Measurements from ENCODE around the gene MAST2.
"Not testable (repeated sequence)": the region's sequence is repeated elsewhere in the genome, so short reads cannot be mapped to it uniquely, and the experiment has no call there.

The MAST2 gene

DNA sequence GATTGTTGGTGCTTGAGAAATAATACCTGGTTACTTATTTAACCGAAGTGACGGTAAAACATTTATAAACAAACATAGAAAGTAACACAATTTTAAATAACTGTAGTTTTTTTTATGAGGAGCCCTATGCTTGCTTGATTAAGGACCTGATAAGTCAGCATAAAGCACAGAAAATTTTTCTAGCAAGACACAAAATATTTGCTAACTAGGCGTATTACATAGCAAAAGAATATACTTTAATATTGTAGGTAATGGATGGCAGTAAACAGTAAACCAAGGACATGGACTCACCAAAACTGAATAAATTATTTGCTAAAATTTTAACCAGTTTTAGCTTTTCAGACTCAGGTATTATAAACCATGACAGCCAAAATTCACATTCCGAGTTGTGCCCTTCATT is 90.9 kb downstream of the MAST2 start:
- no peak for DNase-seq (ENCODE audit: low read depth)

- DNase-seq (ENCODE audit: low read depth), result no peak
Observed at GRCh38 chr1:45894921-45895320, 91.5 kb downstream of the MAST2 start.

GRCh38 chr1:45895406-45895805 is 92.0 kb downstream of the MAST2 start:
- DNase-seq (ENCODE audit: low read depth), result no peak

- no peak for DNase-seq (ENCODE audit: low read depth)
Observed at GRCh38 chr1:45906883-45907282, 103.5 kb downstream of the MAST2 start.

DNA sequence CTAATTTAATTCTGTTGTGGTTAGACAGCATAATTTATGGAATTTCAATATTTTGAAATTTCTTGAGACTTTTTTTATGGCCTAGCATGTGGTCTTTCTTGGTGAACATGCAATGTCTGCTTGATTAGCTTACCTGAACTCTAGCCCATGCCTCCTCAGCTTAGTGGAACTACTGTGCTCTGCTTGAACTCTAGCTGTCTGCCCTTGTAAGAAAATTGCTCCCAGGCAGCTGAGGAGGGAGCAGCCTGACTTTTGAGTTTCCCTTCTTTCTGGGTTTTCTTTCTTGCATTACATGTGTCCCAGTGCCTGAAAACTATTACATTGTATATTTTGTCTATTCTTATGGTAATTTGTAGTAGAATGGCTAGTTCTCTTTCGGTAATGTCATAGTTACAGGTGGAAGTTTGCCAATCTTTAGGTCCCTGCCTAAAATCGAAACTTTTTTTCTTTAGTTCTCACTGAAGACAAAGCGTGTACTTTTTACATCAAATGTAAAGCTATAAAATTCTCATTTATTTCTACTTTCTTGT is 105.3 kb downstream of the MAST2 start:
- no peak for DNase-seq (ENCODE audit: low read depth)

GRCh38 chr1:45911634-45912033 is 108.2 kb downstream of the MAST2 start:
- DNase-seq (ENCODE audit: low read depth), result no peak

GRCh38 chr1:45913183-45913683 is 109.8 kb downstream of the MAST2 start:
- DNase-seq (ENCODE audit: low read depth), result no peak

GRCh38 chr1:45913731-45914501 is 110.5 kb downstream of the MAST2 start:
- no peak for DNase-seq (ENCODE audit: low read depth)

- no peak for DNase-seq (ENCODE audit: low read depth)
Observed at GRCh38 chr1:45914836-45915235, 111.4 kb downstream of the MAST2 start.

DNA sequence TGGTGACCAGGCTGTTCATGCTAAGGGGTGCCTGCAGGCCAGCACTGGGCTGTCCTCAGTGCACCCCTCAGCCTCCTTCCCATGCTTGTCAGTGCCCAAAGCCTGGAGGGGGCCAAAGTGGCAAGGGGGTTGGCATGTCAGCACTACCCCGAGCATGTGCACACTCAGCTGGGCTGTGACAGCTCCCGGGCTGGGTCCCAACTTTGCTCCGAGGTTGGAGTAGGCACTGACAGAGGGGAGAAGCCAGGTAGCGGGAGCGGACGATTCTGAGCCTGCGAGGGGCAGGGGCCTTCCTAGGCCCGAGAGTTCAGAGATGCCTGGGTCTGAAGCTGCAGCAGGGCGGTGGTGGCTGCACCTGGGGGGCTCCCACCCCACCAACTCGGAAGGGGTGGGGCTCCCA is 119.0 kb downstream of the MAST2 start:
- DNase-seq (ENCODE audit: low read depth), result no peak

DNA sequence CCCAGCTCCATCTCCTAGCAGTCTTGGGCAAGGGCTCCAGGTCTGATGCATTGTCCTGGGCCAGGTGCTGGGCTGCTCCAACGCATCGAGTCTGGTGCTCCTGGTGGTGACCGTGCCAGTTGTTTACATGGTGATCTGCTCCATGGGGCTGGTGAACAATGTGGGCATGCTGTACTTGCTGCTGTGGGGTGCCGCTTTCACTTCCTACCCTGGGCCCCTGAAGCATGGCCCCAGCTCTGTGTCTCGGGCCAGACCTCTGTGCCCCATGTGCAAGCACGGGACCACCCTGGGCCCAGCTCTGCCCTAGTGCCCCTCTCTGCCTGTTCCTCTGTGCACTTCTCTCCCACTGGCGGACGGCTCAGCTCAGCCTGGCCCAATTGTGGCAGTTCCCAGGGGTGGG is 119.4 kb downstream of the MAST2 start:
- no peak for DNase-seq (ENCODE audit: low read depth)

DNA sequence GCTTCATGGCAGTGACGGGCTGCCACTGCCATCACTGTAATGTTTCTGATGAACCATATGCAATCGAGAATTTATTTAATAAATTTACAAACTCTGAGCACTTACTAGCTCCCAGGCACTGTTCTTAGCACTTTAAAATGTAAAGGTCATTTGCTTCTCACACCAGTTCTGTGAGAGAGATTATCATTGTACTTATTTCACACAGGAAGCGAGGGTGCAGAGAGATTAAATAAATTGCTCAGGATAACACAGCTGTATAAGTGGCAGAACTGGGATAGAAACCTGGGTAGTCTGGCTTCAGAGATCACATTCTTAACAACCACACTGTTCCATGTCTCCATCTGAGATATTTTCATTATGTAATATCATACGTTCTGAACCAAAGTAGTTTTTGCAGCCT is 119.9 kb downstream of the MAST2 start:
- no peak for DNase-seq (ENCODE audit: low read depth)

GRCh38 chr1:45924736-45925135 is 121.3 kb downstream of the MAST2 start:
- DNase-seq (ENCODE audit: low read depth), result no peak

GRCh38 chr1:45925728-45926287 is 122.4 kb downstream of the MAST2 start:
- DNase-seq (ENCODE audit: low read depth), result no peak

- no peak for DNase-seq (ENCODE audit: low read depth)
Observed at GRCh38 chr1:45926330-45926729, 122.9 kb downstream of the MAST2 start.

GRCh38 chr1:45927231-45927915 is 124.0 kb downstream of the MAST2 start:
- DNase-seq (ENCODE audit: low read depth), result not testable (repeated sequence)

DNA sequence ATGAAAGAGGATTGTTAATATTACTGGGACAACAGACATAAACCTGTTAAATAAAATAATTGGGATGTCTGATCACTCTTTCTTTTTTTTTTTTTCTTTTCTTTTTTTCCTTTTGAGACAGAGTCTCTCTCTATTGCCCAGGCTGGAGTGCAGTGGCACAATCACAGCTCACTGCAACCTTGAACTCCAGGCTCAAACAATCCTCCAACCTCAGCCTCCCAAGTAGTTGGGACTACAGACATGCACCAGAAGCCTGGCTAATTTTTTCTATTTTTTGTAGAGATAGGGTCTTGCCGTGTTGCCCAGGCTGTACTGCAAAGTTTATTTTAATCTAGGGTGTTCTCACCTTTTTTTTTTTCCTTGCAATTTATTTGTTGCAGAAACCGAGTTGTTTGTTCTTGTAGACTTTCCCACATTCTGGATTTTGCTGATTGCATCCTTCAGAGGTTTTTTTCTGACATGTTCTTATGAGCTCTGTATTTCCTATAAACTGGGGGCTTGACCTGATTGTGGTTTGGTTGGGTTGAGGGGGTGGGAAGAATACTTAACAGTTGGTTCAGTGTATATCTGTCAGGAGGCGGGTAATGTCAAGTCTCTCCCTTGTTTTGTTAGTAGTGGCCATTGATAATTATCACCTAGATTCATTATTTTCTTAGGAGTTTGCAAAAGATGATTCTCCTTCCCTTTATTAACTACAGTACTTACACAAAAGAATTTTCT is 125.2 kb downstream of the MAST2 start:
- no peak for DNase-seq (ENCODE audit: low read depth)

DNA sequence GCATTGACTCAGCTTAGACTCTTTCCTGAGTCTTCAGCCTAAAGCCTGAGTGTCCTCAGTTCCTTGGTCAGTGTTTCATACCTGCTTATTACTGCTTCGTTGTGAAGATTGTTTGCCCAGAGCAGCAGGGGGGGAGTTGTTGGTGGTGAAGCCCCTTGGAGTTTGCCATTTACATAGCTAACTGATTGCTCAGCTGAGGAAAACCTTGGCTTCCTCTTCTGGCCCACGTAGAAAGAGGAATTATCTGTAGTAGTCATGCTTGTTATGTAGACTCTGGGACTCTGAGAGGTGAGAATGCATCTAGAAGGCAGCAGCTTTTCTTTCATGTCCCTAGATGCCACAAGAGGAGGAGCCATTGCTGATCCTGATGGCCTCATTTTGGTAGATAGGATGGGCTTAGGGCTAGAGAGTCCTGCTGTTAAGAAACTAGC is 125.9 kb downstream of the MAST2 start:
- DNase-seq (ENCODE audit: low read depth), result no peak

- no peak for DNase-seq (ENCODE audit: low read depth)
Observed at GRCh38 chr1:45930258-45931150, 127.1 kb downstream of the MAST2 start.

DNA sequence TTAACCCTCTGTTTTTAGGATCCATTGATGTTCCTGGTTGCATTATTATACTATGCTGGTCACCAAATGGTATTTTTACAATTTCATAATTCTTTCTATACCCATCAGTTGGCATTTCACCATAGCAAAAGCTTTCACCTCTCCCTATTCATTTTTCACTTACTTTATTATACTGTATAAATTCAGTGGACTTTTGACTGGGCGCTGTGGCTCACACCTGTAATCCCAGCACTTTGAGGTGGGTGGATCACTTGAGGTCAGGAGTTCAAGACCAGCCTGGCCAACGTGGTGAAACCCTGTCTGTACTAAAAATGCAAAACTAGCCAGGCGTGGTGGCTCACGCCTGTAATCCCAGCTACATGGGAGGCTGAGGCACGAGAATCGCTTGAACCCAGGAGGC is 128.8 kb downstream of the MAST2 start:
- DNase-seq (ENCODE audit: low read depth), result not testable (repeated sequence)

GRCh38 chr1:45934947-45935346 is 131.5 kb downstream of the MAST2 start:
- DNase-seq (ENCODE audit: low read depth), result no peak

Measured in activated T-cell treated with anti-CD3 and anti-CD28 coated beads for 1 hour (primary cell).